ENCODE results near the gene NRXN3. TPM values are rescaled to one million over a fixed set of nuclear protein-coding genes. Genes with fewer than 3 reads are reported as not detected.
"Not testable (repeated sequence)": the region's sequence is repeated elsewhere in the genome, so short reads cannot be mapped to it uniquely, and the experiment has no call there.

The NRXN3 gene
- total and polyA plus RNA-seq, 4 donors, result 0.07 to 1.2 (median 0.23) TPM

GRCh38 chr14:79018836-79019235, 848.7 kb downstream of the NRXN3 start:
- Histone ChIP-seq H3K27me3 (ENCODE audit: control insufficient read depth in 4 of 4, insufficient read depth in 4 of 4, low read length in 3 of 4) (peaks cover 0 to 8% (median 0%) of the 10 kb centered on the region in 4 donors), H3K9ac (ENCODE audit: low read depth in 1 of 2, low read length in 2 of 2) (no peak overlapping the region), H3K4me1 (ENCODE audit: control insufficient read depth in 4 of 4, insufficient read depth in 4 of 4, low read length in 3 of 4) (no peaks in the 10 kb centered on the region), H3K4me3 (ENCODE audit: low read depth in 1 of 3, low read length in 3 of 3) (no peak overlapping the region), H3K36me3 (ENCODE audit: control insufficient read depth in 4 of 4, insufficient read depth in 3 of 4, low read depth in 1 of 4, low read length in 3 of 4) (no peaks in the 10 kb centered on the region), H3K9me3 (ENCODE audit: control insufficient read depth in 4 of 4, low read length in 3 of 4) (no peaks in the 10 kb centered on the region), H3K27ac (ENCODE audit: low read depth in 1 of 2, low read length in 2 of 2) (no peak overlapping the region)
- TF ChIP-seq HNF4G (IDR thresholded peaks at IDR 0.05) (no peak), ATF3 (IDR thresholded peaks at IDR 0.05) (no peak), FOXA1 (IDR thresholded peaks at IDR 0.05) (no peak), JUND (IDR thresholded peaks at IDR 0.05) (no peak), HNF4A (conservative IDR thresholded peaks at IDR 0.05) (no peak), NR2F2 (IDR thresholded peaks at IDR 0.05) (no peak), YY1 (IDR thresholded peaks at IDR 0.05) (no peak), RAD21 (IDR thresholded peaks at IDR 0.05) (no peak), FOXA2 (IDR thresholded peaks at IDR 0.05) (no peak), CTCF (IDR thresholded peaks at IDR 0.05; ENCODE audit: low read depth, low read length, missing input control) (no peak), GABPA (IDR thresholded peaks at IDR 0.05 in 1 of 2, conservative IDR thresholded peaks at IDR 0.05 in 1 of 2) (no peak), MAX (IDR thresholded peaks at IDR 0.05) (no peak), SP1 (IDR thresholded peaks at IDR 0.05) (no peak), TAF1 (conservative IDR thresholded peaks at IDR 0.05) (no peak), RXRA (IDR thresholded peaks at IDR 0.05) (no peak), EGR1 (IDR thresholded peaks at IDR 0.05; ENCODE audit: low read depth in 2 of 2) (no peak)
- TF ChIP-seq, protein P1, sequence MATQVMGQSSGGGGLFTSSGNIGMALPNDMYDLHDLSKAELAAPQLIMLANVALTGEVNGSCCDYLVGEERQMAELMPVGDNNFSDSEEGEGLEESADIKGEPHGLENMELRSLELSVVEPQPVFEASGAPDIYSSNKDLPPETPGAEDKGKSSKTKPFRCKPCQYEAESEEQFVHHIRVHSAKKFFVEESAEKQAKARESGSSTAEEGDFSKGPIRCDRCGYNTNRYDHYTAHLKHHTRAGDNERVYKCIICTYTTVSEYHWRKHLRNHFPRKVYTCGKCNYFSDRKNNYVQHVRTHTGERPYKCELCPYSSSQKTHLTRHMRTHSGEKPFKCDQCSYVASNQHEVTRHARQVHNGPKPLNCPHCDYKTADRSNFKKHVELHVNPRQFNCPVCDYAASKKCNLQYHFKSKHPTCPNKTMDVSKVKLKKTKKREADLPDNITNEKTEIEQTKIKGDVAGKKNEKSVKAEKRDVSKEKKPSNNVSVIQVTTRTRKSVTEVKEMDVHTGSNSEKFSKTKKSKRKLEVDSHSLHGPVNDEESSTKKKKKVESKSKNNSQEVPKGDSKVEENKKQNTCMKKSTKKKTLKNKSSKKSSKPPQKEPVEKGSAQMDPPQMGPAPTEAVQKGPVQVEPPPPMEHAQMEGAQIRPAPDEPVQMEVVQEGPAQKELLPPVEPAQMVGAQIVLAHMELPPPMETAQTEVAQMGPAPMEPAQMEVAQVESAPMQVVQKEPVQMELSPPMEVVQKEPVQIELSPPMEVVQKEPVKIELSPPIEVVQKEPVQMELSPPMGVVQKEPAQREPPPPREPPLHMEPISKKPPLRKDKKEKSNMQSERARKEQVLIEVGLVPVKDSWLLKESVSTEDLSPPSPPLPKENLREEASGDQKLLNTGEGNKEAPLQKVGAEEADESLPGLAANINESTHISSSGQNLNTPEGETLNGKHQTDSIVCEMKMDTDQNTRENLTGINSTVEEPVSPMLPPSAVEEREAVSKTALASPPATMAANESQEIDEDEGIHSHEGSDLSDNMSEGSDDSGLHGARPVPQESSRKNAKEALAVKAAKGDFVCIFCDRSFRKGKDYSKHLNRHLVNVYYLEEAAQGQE (IDR thresholded peaks at IDR 0.05), result no peak
- TF ChIP-seq, protein P2, sequence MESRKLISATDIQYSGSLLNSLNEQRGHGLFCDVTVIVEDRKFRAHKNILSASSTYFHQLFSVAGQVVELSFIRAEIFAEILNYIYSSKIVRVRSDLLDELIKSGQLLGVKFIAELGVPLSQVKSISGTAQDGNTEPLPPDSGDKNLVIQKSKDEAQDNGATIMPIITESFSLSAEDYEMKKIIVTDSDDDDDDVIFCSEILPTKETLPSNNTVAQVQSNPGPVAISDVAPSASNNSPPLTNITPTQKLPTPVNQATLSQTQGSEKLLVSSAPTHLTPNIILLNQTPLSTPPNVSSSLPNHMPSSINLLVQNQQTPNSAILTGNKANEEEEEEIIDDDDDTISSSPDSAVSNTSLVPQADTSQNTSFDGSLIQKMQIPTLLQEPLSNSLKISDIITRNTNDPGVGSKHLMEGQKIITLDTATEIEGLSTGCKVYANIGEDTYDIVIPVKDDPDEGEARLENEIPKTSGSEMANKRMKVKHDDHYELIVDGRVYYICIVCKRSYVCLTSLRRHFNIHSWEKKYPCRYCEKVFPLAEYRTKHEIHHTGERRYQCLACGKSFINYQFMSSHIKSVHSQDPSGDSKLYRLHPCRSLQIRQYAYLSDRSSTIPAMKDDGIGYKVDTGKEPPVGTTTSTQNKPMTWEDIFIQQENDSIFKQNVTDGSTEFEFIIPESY (IDR thresholded peaks at IDR 0.05), result no peak
- 37% methylated on average over 2 of the region's 2 CpGs for WGBS
- no peak for DNase-seq (ENCODE audit: low spot score)

DNA sequence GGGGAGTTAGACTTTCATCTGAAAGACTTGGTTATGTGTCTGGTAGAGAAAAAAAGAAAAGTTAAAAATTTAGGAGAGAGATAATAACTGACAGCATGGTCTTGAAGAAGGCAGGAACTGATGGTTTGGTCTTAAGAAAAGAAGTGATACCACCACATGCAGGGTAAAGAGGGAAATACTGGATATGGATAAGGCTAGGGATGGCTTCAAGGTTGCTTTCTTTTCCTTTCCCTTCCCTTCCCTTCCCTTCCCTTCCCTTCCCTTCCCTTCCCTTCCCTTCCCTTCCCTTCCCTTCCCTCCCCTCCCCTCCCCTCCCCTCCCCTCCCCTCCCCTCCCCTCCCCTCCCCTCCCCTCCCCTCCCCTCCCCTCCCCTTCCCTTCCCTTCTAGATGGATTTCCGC, 849.7 kb downstream of the NRXN3 start:
- not testable (repeated sequence) for H3K4me1 ChIP-seq (ENCODE audit: control insufficient read depth in 4 of 4, insufficient read depth in 4 of 4, low read length in 3 of 4); DNase-seq (ENCODE audit: low spot score); H3K36me3 ChIP-seq (ENCODE audit: control insufficient read depth in 4 of 4, insufficient read depth in 3 of 4, low read depth in 1 of 4, low read length in 3 of 4); H3K9me3 ChIP-seq (ENCODE audit: control insufficient read depth in 4 of 4, low read length in 3 of 4); H3K9ac ChIP-seq (ENCODE audit: low read depth in 1 of 2, low read length in 2 of 2); H3K4me3 ChIP-seq (ENCODE audit: low read depth in 1 of 3, low read length in 3 of 3); H3K27me3 ChIP-seq (ENCODE audit: control insufficient read depth in 4 of 4, insufficient read depth in 4 of 4, low read length in 3 of 4); H3K27ac ChIP-seq (ENCODE audit: low read depth in 1 of 2, low read length in 2 of 2)
- WGBS, result 90% methylated on average over 1 of the region's 1 CpG
